GM12878 (cell line): ENCODE measurements around the gene ATP10A. TPM values are rescaled to one million over a fixed set of nuclear protein-coding genes. Genes with fewer than 3 reads are reported as not detected.

Source experiments
- ATAC-seq: fragments of 200-7000 bp; cut with Tn5 transposase; 3 replicates; pipeline ENCODE4 v1.9.1; 2020; ENCODE audit warnings: mild to moderate bottlenecking, moderate library complexity
- BruUV-seq: library from RNA; stranded (reverse); fragments of 400-500 nt; replicated peaks from 2 replicates; lab custom pipeline; 2021; lab: Mats Ljungman, UMichigan
- CTCF ChIA-PET: fragments of 300-600 bp; sonication (Branson Sonifier 250); formaldehyde crosslinking; extraction: SDS; loops from one replicate; lab custom pipeline; 2021; ENCODE audit warnings: inconsistent platforms; lab: Yijun Ruan, JAX
- POLR2A ChIA-PET: fragments of 350-600 bp; formaldehyde crosslinking; extraction: SDS; loops from one replicate; lab custom pipeline; 2021; ENCODE audit warnings: inconsistent platforms; lab: Charles Lee
- RAD21 ChIA-PET: fragments of 300-600 bp; sonication (Branson Sonifier 250); formaldehyde crosslinking; loops from one replicate; lab custom pipeline; 2023; ENCODE audit warnings: antibody characterized with exemption; ENCODE audit not compliant: unreplicated experiment; lab: Charles Lee
- SMC1A ChIA-PET: fragments of 300-600 bp; sonication (Branson Sonifier 250); formaldehyde crosslinking; loops from one replicate; lab custom pipeline; 2023; ENCODE audit not compliant: unreplicated experiment, uncharacterized antibody; lab: Charles Lee
- DNase-seq: peaks from one replicate; pipeline ENCODE4 v3.0.0-alpha.2; 2011; ENCODE audit warnings: low read depth, low spot score
- FAIRE-seq: peaks from 3 replicates; lab custom pipeline; 2011; peaks lifted over from hg19 to GRCh38; lab: Jason Lieb, UNC
- H2AFZ ChIP-seq: 2 replicates; pipeline ENCODE4 v1.6.0; 2011; ENCODE audit warnings: low read depth, low read length, control low read depth; ENCODE audit not compliant: control insufficient read depth
- H3K27ac ChIP-seq: 2 replicates; pipeline ENCODE4 v1.5.1; 2011; ENCODE audit warnings: control low read depth; ENCODE audit not compliant: control insufficient read depth, insufficient read depth
- H3K27me3 ChIP-seq, 2 experiments: replicated peaks in 1 of 2; 2 replicates each; pipeline versions ENCODE4 v1.6.0 to v1.6.1; 2011; ENCODE audit warnings: low read length in 1 of 2; ENCODE audit not compliant: control insufficient read depth in 2 of 2, insufficient read depth in 2 of 2
- H3K36me3 ChIP-seq, 2 experiments: 2 replicates each; pipeline ENCODE4 v1.5.1; 2011; ENCODE audit warnings: low read length in 1 of 2; ENCODE audit not compliant: control insufficient read depth in 2 of 2, insufficient read depth in 2 of 2
- H3K4me1 ChIP-seq: 2 replicates; pipeline ENCODE4 v1.6.1; 2011; ENCODE audit warnings: mild to moderate bottlenecking, low read length, moderate library complexity, mixed read lengths; ENCODE audit not compliant: control insufficient read depth, insufficient read depth
- H3K4me2 ChIP-seq: 2 replicates; pipeline ENCODE4 v1.6.0; 2011; ENCODE audit warnings: control low read depth; ENCODE audit not compliant: control insufficient read depth, insufficient read depth
- H3K4me3 ChIP-seq: fragments of 200-600 bp; sonication (generic); 2 replicates; pipeline ENCODE4 v1.5.1; 2016
- H3K79me2 ChIP-seq: 2 replicates; pipeline ENCODE4 v1.6.0; 2011; ENCODE audit warnings: low read length; ENCODE audit not compliant: control insufficient read depth, insufficient read depth
- H3K9ac ChIP-seq: 2 replicates; pipeline ENCODE4 v1.8.0; 2011; ENCODE audit warnings: low read length, control low read depth, mixed read lengths; ENCODE audit not compliant: control insufficient read depth, insufficient read depth
- H3K9me3 ChIP-seq: replicated peaks from 3 replicates; pipeline ENCODE4 v1.5.1; 2011; ENCODE audit warnings: mild to moderate bottlenecking, low read length; ENCODE audit not compliant: control insufficient read depth, insufficient read depth
- H4K20me1 ChIP-seq: 2 replicates; pipeline ENCODE4 v1.6.0; 2011; ENCODE audit not compliant: control insufficient read depth, insufficient read depth
- HDAC6 ChIP-seq: fragments of 200-600 bp; sonication (generic); IDR thresholded peaks from one replicate; pipeline ENCODE4 v1.8.0; 2017; ENCODE audit warnings: antibody characterized with exemption; ENCODE audit not compliant: unreplicated experiment
- JUND ChIP-seq: IDR thresholded peaks from 2 replicates; pipeline ENCODE4 v1.6.1; 2012; ENCODE audit warnings: low read depth, mild to moderate bottlenecking, low read length, improper control_type of control experiment, moderate library complexity
- MEF2B ChIP-seq: fragments of 450-650 bp; IDR thresholded peaks from 2 replicates; pipeline ENCODE4 v1.6.1; 2018; ENCODE audit warnings: mild to moderate bottlenecking, moderate library complexity; ENCODE audit not compliant: partially characterized antibody, poor library complexity, severe bottlenecking
- NBN ChIP-seq: fragments of 450-650 bp; IDR thresholded peaks from 2 replicates; pipeline ENCODE4 v1.6.1; 2016
- SP1 ChIP-seq: IDR thresholded peaks from one replicate; pipeline ENCODE4 v1.6.1; 2011; ENCODE audit warnings: low read depth, low read length
- STAT1 ChIP-seq: fragments of 450-650 bp; conservative IDR thresholded peaks from 2 replicates; pipeline ENCODE4 v1.6.1; 2014; ENCODE audit warnings: antibody characterized with exemption, mild to moderate bottlenecking
- WGBS: methylation state at CpG from one replicate; pipeline ENCODE4 v1.1.6; 2016; ENCODE audit warnings: low lambda C conversion rate; ENCODE audit not compliant: insufficient replicate concordance, insufficient coverage; ENCODE audit errors: missing lambda C conversion rate; 5-methylcytosine and 5-hydroxymethylcytosine counted together
- in situ Hi-C: fragments of 300-500 bp; cut with MboI; formaldehyde crosslinking; loops from 9 replicates; pipeline ENCODE4 v1.14.3; 2018; ENCODE audit warnings: mixed read lengths
- intact Hi-C: fragments of 100-400 bp; cut with micrococcal nuclease; formaldehyde crosslinking; loops from one replicate; pipeline ENCODE4 v1.14.2; 2022; ENCODE audit not compliant: unreplicated experiment
- polyA plus RNA-seq, 11 experiments: library from polyadenylated mRNA; depleted of rRNA in 4 of 11; unstranded in 6 of 11; stranded (reverse) in 5 of 11; fragments of >200 nt; fragmentation: Nextera tagmentation in 4 of 11; fragmentation: Illumina TruSeq in 1 of 11; extraction: Ambion mirVana in 4 of 11; extraction: Trizol in 1 of 11; gene quantifications; 1 replicate in 1 of 11; 2 replicates in 10 of 11; pipeline versions ENCODE4 v1.2.1 to v1.2.3, GENCODE V29; 2011 to 2016; ENCODE audit warnings: inconsistent platforms in 2 of 11, missing spikeins in 2 of 11, low read depth in 1 of 11
- total RNA-seq, 4 experiments: library from RNA; depleted of rRNA in 3 of 4; stranded (reverse); fragments of >200 nt in 3 of 4; fragmentation: Illumina TruSeq in 1 of 4; extraction: Trizol in 1 of 4; gene quantifications; 2 replicates each; pipeline versions ENCODE4 v1.2.1 to v1.2.3, GENCODE V29; 2013 to 2021
- TF ChIP-seq, protein P1 (sequence below): fragments of 450-650 bp; conservative IDR thresholded peaks from 2 replicates; pipeline ENCODE4 v1.6.1; 2017; ENCODE audit warnings: mild to moderate bottlenecking, moderate library complexity
- TF ChIP-seq, protein P2 (sequence below): fragments of 150-350 bp; IDR thresholded peaks from 2 replicates; pipeline ENCODE4 v1.6.1; 2014; ENCODE audit warnings: mild to moderate bottlenecking, low read depth, low read length
- TF ChIP-seq, protein P3 (sequence below): fragments of 450-650 bp; IDR thresholded peaks from 2 replicates; pipeline ENCODE4 v1.6.1; 2016; ENCODE audit warnings: mild to moderate bottlenecking
- TF ChIP-seq, protein P4 (sequence below): IDR thresholded peaks from 2 replicates; pipeline ENCODE4 v1.6.1; 2011; ENCODE audit warnings: low read depth, low read length, improper control_type of control experiment, borderline replicate concordance

The ATP10A gene
- total and polyA plus RNA-seq, 10 of the 15 experiments (the other 5 are each of a cell fraction or from before 2014, with no cell fraction given): 0.04 to 1.5 (median 0.31) TPM; not detected in 2

DNA sequence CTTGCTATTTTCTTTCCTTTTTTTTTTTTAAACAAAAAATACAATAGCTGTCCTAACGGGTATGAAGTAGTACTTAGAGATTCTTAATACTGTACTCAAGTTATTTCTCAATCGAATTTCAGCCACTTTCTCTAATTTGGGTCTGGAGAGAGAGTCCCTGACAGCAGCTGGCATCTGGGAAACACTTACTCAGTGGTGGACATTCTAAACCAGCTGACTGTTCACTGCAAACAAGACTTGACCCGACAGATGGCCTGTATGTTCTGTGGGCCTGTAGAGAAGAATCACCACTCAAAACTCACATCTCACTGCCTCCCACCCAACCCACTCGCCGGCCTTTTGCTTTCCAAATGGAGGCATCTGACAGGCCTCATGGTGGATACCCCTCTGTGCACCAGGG is 199.6 kb downstream of the ATP10A start:
- Histone ChIP-seq H3K4me2 (no peak overlapping the region), H3K36me3 (no peaks in the 10 kb centered on the region), H4K20me1 (no peaks in the 10 kb centered on the region), H3K79me2 (no peaks in the 10 kb centered on the region), H2AFZ (no peak overlapping the region), H3K4me3 (no peak overlapping the region), H3K27ac (no peak overlapping the region), H3K4me1 (no peaks in the 10 kb centered on the region), H3K9ac (no peak overlapping the region), H3K9me3 (no peaks in the 10 kb centered on the region; the same call in 2 of the 3 replicates), H3K27me3 (no peaks in the 10 kb centered on the region)
- WGBS: 21% methylated on average over 5 of the region's 5 CpGs
- intact Hi-C loops (no loop called here), in situ Hi-C loops (no loop called here)
- ChIA-PET POLR2A (no interaction called here), CTCF (no interaction called here), SMC1A (no interaction called here), RAD21 (no interaction called here)
- DNase-seq (no peak), ATAC-seq (no peak), FAIRE-seq (no peak)
- TF ChIP-seq, protein P1, sequence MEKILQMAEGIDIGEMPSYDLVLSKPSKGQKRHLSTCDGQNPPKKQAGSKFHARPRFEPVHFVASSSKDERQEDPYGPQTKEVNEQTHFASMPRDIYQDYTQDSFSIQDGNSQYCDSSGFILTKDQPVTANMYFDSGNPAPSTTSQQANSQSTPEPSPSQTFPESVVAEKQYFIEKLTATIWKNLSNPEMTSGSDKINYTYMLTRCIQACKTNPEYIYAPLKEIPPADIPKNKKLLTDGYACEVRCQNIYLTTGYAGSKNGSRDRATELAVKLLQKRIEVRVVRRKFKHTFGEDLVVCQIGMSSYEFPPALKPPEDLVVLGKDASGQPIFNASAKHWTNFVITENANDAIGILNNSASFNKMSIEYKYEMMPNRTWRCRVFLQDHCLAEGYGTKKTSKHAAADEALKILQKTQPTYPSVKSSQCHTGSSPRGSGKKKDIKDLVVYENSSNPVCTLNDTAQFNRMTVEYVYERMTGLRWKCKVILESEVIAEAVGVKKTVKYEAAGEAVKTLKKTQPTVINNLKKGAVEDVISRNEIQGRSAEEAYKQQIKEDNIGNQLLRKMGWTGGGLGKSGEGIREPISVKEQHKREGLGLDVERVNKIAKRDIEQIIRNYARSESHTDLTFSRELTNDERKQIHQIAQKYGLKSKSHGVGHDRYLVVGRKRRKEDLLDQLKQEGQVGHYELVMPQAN: no peak
- TF ChIP-seq, protein P2, sequence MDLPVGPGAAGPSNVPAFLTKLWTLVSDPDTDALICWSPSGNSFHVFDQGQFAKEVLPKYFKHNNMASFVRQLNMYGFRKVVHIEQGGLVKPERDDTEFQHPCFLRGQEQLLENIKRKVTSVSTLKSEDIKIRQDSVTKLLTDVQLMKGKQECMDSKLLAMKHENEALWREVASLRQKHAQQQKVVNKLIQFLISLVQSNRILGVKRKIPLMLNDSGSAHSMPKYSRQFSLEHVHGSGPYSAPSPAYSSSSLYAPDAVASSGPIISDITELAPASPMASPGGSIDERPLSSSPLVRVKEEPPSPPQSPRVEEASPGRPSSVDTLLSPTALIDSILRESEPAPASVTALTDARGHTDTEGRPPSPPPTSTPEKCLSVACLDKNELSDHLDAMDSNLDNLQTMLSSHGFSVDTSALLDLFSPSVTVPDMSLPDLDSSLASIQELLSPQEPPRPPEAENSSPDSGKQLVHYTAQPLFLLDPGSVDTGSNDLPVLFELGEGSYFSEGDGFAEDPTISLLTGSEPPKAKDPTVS: no peak
- no peak for TF ChIP-seq STAT1
- TF ChIP-seq, protein P3, sequence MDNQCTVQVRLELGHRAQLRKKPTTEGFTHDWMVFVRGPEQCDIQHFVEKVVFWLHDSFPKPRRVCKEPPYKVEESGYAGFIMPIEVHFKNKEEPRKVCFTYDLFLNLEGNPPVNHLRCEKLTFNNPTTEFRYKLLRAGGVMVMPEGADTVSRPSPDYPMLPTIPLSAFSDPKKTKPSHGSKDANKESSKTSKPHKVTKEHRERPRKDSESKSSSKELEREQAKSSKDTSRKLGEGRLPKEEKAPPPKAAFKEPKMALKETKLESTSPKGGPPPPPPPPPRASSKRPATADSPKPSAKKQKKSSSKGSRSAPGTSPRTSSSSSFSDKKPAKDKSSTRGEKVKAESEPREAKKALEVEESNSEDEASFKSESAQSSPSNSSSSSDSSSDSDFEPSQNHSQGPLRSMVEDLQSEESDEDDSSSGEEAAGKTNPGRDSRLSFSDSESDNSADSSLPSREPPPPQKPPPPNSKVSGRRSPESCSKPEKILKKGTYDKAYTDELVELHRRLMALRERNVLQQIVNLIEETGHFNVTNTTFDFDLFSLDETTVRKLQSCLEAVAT: no peak
- TF ChIP-seq JUND: no peak
- no peak for TF ChIP-seq NBN
- no peak for TF ChIP-seq SP1
- TF ChIP-seq MEF2B: no peak
- TF ChIP-seq HDAC6: no peak
- TF ChIP-seq, protein P4, sequence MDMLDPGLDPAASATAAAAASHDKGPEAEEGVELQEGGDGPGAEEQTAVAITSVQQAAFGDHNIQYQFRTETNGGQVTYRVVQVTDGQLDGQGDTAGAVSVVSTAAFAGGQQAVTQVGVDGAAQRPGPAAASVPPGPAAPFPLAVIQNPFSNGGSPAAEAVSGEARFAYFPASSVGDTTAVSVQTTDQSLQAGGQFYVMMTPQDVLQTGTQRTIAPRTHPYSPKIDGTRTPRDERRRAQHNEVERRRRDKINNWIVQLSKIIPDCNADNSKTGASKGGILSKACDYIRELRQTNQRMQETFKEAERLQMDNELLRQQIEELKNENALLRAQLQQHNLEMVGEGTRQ: no peak
- BruUV-seq: no TSS peak
